IPS DF 6.9 (cell line): ENCODE results near the gene IFI6.

ENCODE experiments used
- DNase-seq: peaks from one replicate; pipeline ENCODE4 v3.0.0-alpha.2; 2013; ENCODE audit warnings: low read depth, low spot score
- H3K27ac ChIP-seq: one replicate; pipeline ENCODE4 v1.5.1; 2013; ENCODE audit warnings: low read length, control low read depth
- H3K27me3 ChIP-seq: 2 replicates; pipeline ENCODE4 v1.6.1; 2013; ENCODE audit warnings: mild to moderate bottlenecking, low read length; ENCODE audit not compliant: control insufficient read depth, insufficient read depth
- H3K36me3 ChIP-seq: 2 replicates; pipeline ENCODE4 v1.6.1; 2013; ENCODE audit warnings: low read length; ENCODE audit not compliant: control insufficient read depth, insufficient read depth
- H3K4me1 ChIP-seq: 2 replicates; pipeline ENCODE4 v1.6.1; 2013; ENCODE audit warnings: low read length; ENCODE audit not compliant: control insufficient read depth, insufficient read depth
- H3K4me3 ChIP-seq: 2 replicates; pipeline ENCODE4 v1.5.1; 2013; ENCODE audit warnings: mild to moderate bottlenecking, low read length
- H3K9me3 ChIP-seq: 2 replicates; pipeline ENCODE4 v1.6.1; 2013; ENCODE audit warnings: low read length, inconsistent platforms; ENCODE audit not compliant: control insufficient read depth, insufficient read depth
- WGBS: extraction: QIAGEN DNeasy Blood & Tissue Kit; methylation state at CpG from one replicate; pipeline ENCODE4 v1.1.7; 2013; ENCODE audit warnings: mixed read lengths, missing lambda C conversion rate; ENCODE audit not compliant: insufficient read length, insufficient coverage; 5-methylcytosine and 5-hydroxymethylcytosine counted together

Gene IFI6

DNA sequence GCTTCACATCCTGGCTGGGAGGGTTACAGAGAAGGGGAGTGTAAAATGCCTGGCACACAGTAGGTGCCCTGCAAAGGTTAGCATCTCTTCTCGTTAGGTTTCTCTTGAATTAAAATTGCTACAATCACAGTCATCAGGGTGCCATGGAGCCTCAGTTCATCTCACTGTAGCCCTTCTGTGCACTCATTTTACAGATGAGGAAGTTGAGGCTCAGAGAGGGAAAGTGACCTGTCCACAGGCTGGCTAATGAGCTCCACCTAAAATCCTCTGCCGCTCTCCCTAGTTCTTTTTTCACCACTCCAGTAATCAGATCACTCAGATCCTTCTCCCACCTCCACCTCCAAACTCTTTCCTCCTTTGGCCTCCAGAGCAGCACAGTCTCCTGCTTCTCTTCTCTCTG, 54.6 kb downstream of the IFI6 start:
- Histone ChIP-seq H3K27me3 (no peaks in the 10 kb centered on the region), H3K36me3 (no peaks in the 10 kb centered on the region), H3K4me1 (peaks cover 10% of the 10 kb centered on the region), H3K9me3 (no peaks in the 10 kb centered on the region), H3K4me3 (no peak overlapping the region), H3K27ac (no peak overlapping the region)
- WGBS: no CpG with 5 or more reads among the region's 2 CpGs
- no peak for DNase-seq

DNA sequence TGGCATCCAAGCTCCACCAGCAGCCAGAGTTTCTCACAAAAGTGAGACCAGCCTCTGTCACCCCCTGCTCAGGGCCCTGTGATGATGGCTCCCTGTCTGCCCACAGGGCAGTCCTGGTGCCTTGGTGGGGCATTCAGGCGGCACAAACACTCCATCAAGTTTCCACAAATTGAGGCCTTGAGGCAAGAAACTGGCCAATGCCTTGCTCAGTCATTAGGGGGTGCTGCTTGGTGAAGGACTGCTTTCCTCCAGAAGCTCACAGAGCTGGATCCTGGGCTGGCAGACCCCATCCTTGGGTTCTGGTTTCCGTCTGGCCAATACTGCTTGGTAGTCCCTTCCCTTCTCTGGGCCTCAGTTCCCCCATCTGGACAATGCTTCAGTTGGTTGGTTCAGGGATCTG, 55.6 kb downstream of the IFI6 start:
- no CpG with 5 or more reads among the region's 2 CpGs for WGBS

More for the DNA sequence above, 55.6 kb downstream of the IFI6 start:
- peaks cover 8% of the 10 kb centered on the region for H3K4me1 ChIP-seq
- H3K36me3 ChIP-seq: no peaks in the 10 kb centered on the region
- H3K9me3 ChIP-seq: no peaks in the 10 kb centered on the region
- no peak overlapping the region for H3K27ac ChIP-seq
- H3K27me3 ChIP-seq: no peaks in the 10 kb centered on the region
- H3K4me3 ChIP-seq: no peak overlapping the region
- no peak for DNase-seq
